Activated naive CD4-positive, alpha-beta T cell treated with Interleukin-2 at 50 U/mL for 16 hours (primary cell): ENCODE measurements around the gene TBL3.

Experiments
- DNase-seq: peaks from one replicate; pipeline ENCODE4 v3.0.0-alpha.2; 2020

The TBL3 gene

GRCh38 chr16:2023092-2024031, 51.5 kb downstream of the TBL3 start:
- peak; percentile 95 for DNase-seq

- no peak for DNase-seq
Observed at GRCh38 chr16:2024032-2024420, 52.2 kb downstream of the TBL3 start.

- no peak for DNase-seq
Observed at GRCh38 chr16:2025251-2025650, 53.4 kb downstream of the TBL3 start.

GRCh38 chr16:2025878-2026460, 54.1 kb downstream of the TBL3 start:
- no peak for DNase-seq

GRCh38 chr16:2026461-2027023, 54.7 kb downstream of the TBL3 start, which contains the start of gene NHERF2:
NHERF2 (plus strand) TSS chr16:2026902; CDS start chr16:2027006, 104 bp downstream.
- DNase-seq = peak; percentile 20

- DNase-seq = peak; percentile 30
Observed at GRCh38 chr16:2027024-2028010, 55.5 kb downstream of the TBL3 start.

- DNase-seq = no peak
Observed at GRCh38 chr16:2028146-2028545, 56.3 kb downstream of the TBL3 start.

- DNase-seq = no peak
Observed at GRCh38 chr16:2028620-2029220, 56.9 kb downstream of the TBL3 start.

GRCh38 chr16:2029350-2029749, 57.5 kb downstream of the TBL3 start:
- DNase-seq = no peak

GRCh38 chr16:2030036-2030435, 58.2 kb downstream of the TBL3 start:
- DNase-seq = no peak

- no peak for DNase-seq
Observed at GRCh38 chr16:2031081-2031577, 59.3 kb downstream of the TBL3 start.
